Thymus (tissue), 11 donors: ENCODE data around the gene GPHN. TPM values are rescaled to one million over a fixed set of nuclear protein-coding genes. Genes with fewer than 3 reads are reported as not detected.
"Not testable (repeated sequence)": the region's sequence is repeated elsewhere in the genome, so short reads cannot be mapped to it uniquely, and the experiment has no call there.

ENCODE experiments used
- DNase-seq, 9 donors: peaks; one replicate each; pipeline ENCODE4 v3.0.0-alpha.2; 2013; ENCODE audit warnings: low spot score in 9 of 9, low read depth in 6 of 9, missing footprints in 1 of 9
- H3K27ac ChIP-seq, 2 donors: one replicate each; pipeline ENCODE4 v1.5.1; 2013; ENCODE audit warnings: control low read depth in 1 of 2, low read depth in 1 of 2, low read length in 1 of 2, mild to moderate bottlenecking in 1 of 2, moderate library complexity in 1 of 2
- H3K27me3 ChIP-seq, 2 donors: one replicate each; pipeline ENCODE4 v1.5.1; 2013; ENCODE audit warnings: low read length in 1 of 2; ENCODE audit not compliant: control insufficient read depth in 2 of 2, insufficient read depth in 1 of 2
- H3K36me3 ChIP-seq, 2 donors: one replicate each; pipeline ENCODE4 v1.5.1; 2013; ENCODE audit warnings: low read length in 1 of 2, mild to moderate bottlenecking in 1 of 2, moderate library complexity in 1 of 2; ENCODE audit not compliant: control insufficient read depth in 2 of 2, insufficient read depth in 2 of 2
- H3K4me1 ChIP-seq, 2 donors: one replicate each; pipeline ENCODE4 v1.5.1; 2013; ENCODE audit warnings: low read length in 2 of 2; ENCODE audit not compliant: control insufficient read depth in 2 of 2, insufficient read depth in 2 of 2
- H3K4me3 ChIP-seq, 2 donors: one replicate each; pipeline ENCODE4 v1.5.1; 2013; ENCODE audit warnings: low read length in 2 of 2, control low read depth in 1 of 2, mild to moderate bottlenecking in 1 of 2
- H3K9me3 ChIP-seq, 2 donors: one replicate each; pipeline ENCODE4 v1.5.1; 2013; ENCODE audit warnings: low read length in 1 of 2, mild to moderate bottlenecking in 1 of 2; ENCODE audit not compliant: control insufficient read depth in 2 of 2, insufficient read depth in 1 of 2
- WGBS: extraction: QIAGEN DNeasy Blood & Tissue Kit; methylation state at CpG from one replicate; pipeline ENCODE4 v1.1.7; 2013; 5-methylcytosine and 5-hydroxymethylcytosine counted together
- polyA plus RNA-seq: library from polyadenylated mRNA; stranded (reverse); fragments of 200-250 nt; gene quantifications from one replicate; pipeline ENCODE4 v1.2.3, GENCODE V29; 2013
- total RNA-seq: library from RNA; stranded (reverse); fragments of 120-200 nt; gene quantifications from one replicate; pipeline ENCODE4 v1.2.4, GENCODE V29; 2013
- donor health status: healthy.

Gene GPHN
- total and polyA plus RNA-seq, 2 donors, result 11.6 to 28.4 TPM

- Histone ChIP-seq H3K36me3 (no peaks in the 10 kb centered on the region), H3K27me3 (no peaks in the 10 kb centered on the region), H3K4me3 (no peak overlapping the region), H3K9me3 (no peaks in the 10 kb centered on the region), H3K27ac (no peak overlapping the region), H3K4me1 (no peaks in the 10 kb centered on the region)
- no peak for DNase-seq
- 98% methylated on average over 2 of the region's 2 CpGs for WGBS
Measured at GRCh38 chr14:66696326-66696725, 188.4 kb downstream of the GPHN start.

DNA sequence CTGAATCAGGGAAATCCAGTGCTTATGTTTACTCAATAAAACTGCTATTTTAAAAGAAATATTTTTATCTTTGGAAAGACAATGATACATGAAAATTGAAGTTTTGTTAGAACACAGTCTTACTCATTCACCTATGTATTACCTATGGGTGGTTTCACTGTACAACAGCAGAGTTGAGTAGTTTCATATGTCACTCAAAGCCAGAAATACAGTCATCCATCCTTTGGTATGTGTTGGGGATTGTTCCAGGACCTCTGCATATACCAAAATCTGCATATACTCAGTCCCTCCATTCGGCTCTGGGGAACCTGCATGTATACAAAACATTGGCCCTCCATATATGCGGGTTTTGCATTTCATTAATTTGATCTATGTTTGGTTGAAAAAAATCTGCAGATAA is 190.6 kb downstream of the GPHN start:
- Histone ChIP-seq H3K27ac (no peak overlapping the region), H3K4me3 (no peak overlapping the region), H3K36me3 (no peaks in the 10 kb centered on the region), H3K9me3 (no peaks in the 10 kb centered on the region), H3K27me3 (no peaks in the 10 kb centered on the region), H3K4me1 (no peaks in the 10 kb centered on the region)
- WGBS, result 99% methylated on average over 2 of the region's 2 CpGs
- DNase-seq, result no peak

GRCh38 chr14:66701813-66702212 is 193.9 kb downstream of the GPHN start:
- Histone ChIP-seq H3K4me3 (no peak overlapping the region), H3K36me3 (no peaks in the 10 kb centered on the region), H3K27me3 (no peaks in the 10 kb centered on the region), H3K4me1 (no peaks in the 10 kb centered on the region), H3K27ac (no peak overlapping the region), H3K9me3 (no peaks in the 10 kb centered on the region)
- 98% methylated on average over 4 of the region's 4 CpGs for WGBS
- DNase-seq, result no peak

DNA sequence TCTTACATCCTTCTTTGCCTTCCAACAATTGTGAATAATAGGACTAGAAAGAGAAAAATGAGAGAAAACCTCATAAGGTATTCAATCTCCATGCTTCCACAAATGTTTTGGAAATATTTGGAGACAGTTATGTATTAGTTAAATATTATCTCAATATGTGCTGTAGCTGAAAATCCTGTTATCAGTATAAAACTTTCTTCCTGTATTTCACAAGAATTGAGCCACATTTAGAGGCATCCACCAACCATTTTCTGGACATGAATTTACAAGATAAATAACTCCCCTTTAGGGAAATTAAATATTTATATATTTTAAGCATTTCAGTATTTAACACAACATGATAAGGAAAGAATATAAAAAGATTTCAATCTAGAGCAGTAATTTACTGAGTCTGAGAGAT is 200.3 kb downstream of the GPHN start:
- H3K4me1 ChIP-seq, result no peaks in the 10 kb centered on the region
- no peaks in the 10 kb centered on the region for H3K27me3 ChIP-seq
- DNase-seq, result no peak
- H3K4me3 ChIP-seq, result no peak overlapping the region
- no peaks in the 10 kb centered on the region for H3K36me3 ChIP-seq
- H3K9me3 ChIP-seq, result no peaks in the 10 kb centered on the region
- H3K27ac ChIP-seq, result no peak overlapping the region

GRCh38 chr14:66709291-66709690 is 201.3 kb downstream of the GPHN start:
- Histone ChIP-seq H3K4me3 (no peak overlapping the region), H3K27me3 (no peaks in the 10 kb centered on the region), H3K36me3 (no peaks in the 10 kb centered on the region), H3K9me3 (no peaks in the 10 kb centered on the region), H3K4me1 (no peaks in the 10 kb centered on the region), H3K27ac (no peak overlapping the region)
- WGBS, result 95% methylated on average over 1 of the region's 1 CpG
- DNase-seq, result no peak

DNA sequence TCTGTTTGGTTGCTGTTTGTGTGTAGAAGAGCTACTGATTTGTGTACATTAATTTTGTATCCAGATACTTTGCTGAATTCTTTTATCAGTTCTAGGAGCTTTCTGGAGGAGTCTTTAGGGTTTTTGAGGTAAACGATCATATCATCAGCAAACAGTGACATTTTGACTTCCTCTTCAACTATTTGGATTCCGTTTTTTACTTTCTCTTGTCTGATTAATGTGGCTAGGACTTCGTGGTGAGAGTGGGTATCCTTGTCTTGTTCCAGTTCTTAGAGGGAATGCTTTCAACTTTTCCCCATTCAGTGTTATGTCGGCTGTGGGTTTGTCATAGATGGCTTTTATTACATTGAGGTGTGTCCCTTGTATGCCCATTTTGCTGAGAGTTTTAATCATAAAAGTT is 206.3 kb downstream of the GPHN start:
- peak in 1 of 9 donors; percentile 15 for DNase-seq
- 8% methylated on average over 4 of the region's 4 CpGs for WGBS
- not testable (repeated sequence) for H3K9me3 ChIP-seq

DNA sequence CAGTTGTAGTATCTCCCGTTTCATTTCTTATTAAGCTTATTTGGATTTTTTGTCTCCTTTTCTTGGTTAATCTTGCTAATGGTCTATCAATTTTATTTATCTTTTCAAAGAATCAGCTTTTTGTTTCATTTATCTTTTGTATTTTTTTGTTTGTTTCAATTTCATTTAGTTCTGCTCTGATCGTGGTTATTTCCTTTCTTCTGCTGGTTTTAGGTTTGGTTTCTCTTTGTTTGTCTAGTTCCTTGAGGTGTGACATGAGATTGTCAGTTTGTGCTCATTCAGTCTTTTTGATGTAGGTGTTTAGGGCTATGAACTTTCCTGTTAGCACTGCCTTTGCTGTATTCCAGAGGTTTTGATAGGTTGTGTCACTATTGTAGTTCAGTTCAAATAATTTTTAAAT is 207.4 kb downstream of the GPHN start:
- not testable (repeated sequence) for H3K27me3 ChIP-seq, H3K4me1 ChIP-seq, H3K4me3 ChIP-seq, H3K36me3 ChIP-seq, H3K27ac ChIP-seq, H3K9me3 ChIP-seq
- peak in 4 of 9 donors; percentile 3 to 51 (median 8) for DNase-seq
- WGBS, result 47% methylated on average over 2 of the region's 2 CpGs

More for the DNA sequence above, 206.3 kb downstream of the GPHN start:
- H3K36me3 ChIP-seq, H3K27me3 ChIP-seq, H3K4me3 ChIP-seq, H3K27ac ChIP-seq, H3K4me1 ChIP-seq: not testable (repeated sequence)

DNA sequence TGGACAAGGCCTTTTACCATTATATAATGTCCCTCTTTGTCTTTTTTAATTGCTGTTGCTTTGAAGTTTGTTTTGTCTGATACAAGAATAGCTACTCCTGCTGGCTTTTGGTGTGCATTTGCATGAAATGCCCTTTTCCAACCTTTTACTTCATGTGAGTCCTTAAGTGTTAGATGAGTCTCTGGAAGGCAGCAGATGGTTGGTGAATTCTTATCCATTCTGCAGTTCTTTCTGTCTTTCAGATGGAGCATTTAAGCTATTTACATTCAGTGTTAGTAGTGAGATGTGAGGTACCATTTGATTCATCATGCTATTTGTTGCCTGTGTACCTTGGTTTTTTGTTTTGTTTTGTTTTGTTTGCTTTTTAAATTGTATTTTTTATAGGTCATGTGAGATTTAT is 208.3 kb downstream of the GPHN start:
- no peaks in the 10 kb centered on the region for H3K9me3 ChIP-seq
- H3K27ac ChIP-seq, result no peak overlapping the region
- no peak overlapping the region for H3K4me3 ChIP-seq
- H3K36me3 ChIP-seq, result no peaks in the 10 kb centered on the region
- no peaks in the 10 kb centered on the region for H3K4me1 ChIP-seq
- no peaks in the 10 kb centered on the region for H3K27me3 ChIP-seq
- DNase-seq, result no peak

GRCh38 chr14:66717561-66718140 is 209.7 kb downstream of the GPHN start:
- no peaks in the 10 kb centered on the region for H3K9me3 ChIP-seq
- no peaks in the 10 kb centered on the region for H3K4me1 ChIP-seq
- no peak for DNase-seq
- H3K4me3 ChIP-seq, result no peak overlapping the region
- no peak overlapping the region for H3K27ac ChIP-seq
- no peaks in the 10 kb centered on the region for H3K36me3 ChIP-seq
- no peaks in the 10 kb centered on the region for H3K27me3 ChIP-seq
- WGBS, result 45% methylated on average over 7 of the region's 7 CpGs

DNA sequence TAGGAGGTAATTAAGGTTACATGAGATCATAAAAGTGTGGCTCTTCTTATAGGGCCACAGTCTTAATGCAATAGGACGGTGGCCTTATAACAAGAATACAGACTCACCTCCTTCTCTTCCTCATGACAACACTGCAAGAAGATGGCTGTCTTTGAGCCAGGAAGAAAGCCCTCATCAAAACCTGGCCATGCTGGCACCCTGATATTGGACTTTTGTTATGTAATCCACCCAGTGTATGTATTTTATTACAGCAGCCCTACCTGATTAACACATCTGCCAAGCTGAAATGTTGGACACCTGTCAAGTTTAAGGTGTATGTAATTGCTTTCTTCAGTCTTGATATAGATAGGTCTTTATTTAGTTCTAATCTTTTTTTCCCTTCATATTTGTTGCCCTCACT is 217.0 kb downstream of the GPHN start:
- H3K4me1 ChIP-seq, result no peaks in the 10 kb centered on the region
- WGBS, result 100% methylated on average over 1 of the region's 1 CpG
- no peak overlapping the region for H3K4me3 ChIP-seq
- H3K27me3 ChIP-seq, result no peaks in the 10 kb centered on the region
- DNase-seq, result no peak
- no peak overlapping the region for H3K27ac ChIP-seq
- no peaks in the 10 kb centered on the region for H3K36me3 ChIP-seq
- H3K9me3 ChIP-seq, result peaks cover 0 to 3% of the 10 kb centered on the region in 2 donors
